Measurements from ENCODE around the gene SLC35E1.

The SLC35E1 gene

GRCh38 chr19:16586991-16587832 lies 15.0 kb upstream of the SLC35E1 start:
- no peak for TF ChIP-seq CTCF (IDR thresholded peaks at IDR 0.05; ENCODE audit: low read depth, low read length)
- H3K4me3 ChIP-seq (replicated peaks in 1 of 2; ENCODE audit: low read depth in 2 of 2, low read length in 2 of 2), result no peak overlapping the region
- peak in 1 of 2 donors; percentile 36 for DNase-seq (ENCODE audit: low read depth in 2 of 2)

GRCh38 chr19:16586477-16586871 lies 14.3 kb upstream of the SLC35E1 start:
- H3K4me3 ChIP-seq (replicated peaks in 1 of 2; ENCODE audit: low read depth in 2 of 2, low read length in 2 of 2), result no peak overlapping the region
- TF ChIP-seq CTCF (IDR thresholded peaks at IDR 0.05; ENCODE audit: low read depth, low read length), result no peak
- no peak for DNase-seq (ENCODE audit: low read depth in 2 of 2)

- TF ChIP-seq CTCF (IDR thresholded peaks at IDR 0.05; ENCODE audit: low read depth, low read length), result no peak
- DNase-seq (ENCODE audit: low read depth in 2 of 2), result no peak
- no peak overlapping the region for H3K4me3 ChIP-seq (replicated peaks in 1 of 2; ENCODE audit: low read depth in 2 of 2, low read length in 2 of 2)
Measured at GRCh38 chr19:16585808-16586476, 13.7 kb upstream of the SLC35E1 start.

- TF ChIP-seq CTCF (IDR thresholded peaks at IDR 0.05; ENCODE audit: low read depth, low read length), result no peak
- no peak for DNase-seq (ENCODE audit: low read depth in 2 of 2)
- H3K4me3 ChIP-seq (replicated peaks in 1 of 2; ENCODE audit: low read depth in 2 of 2, low read length in 2 of 2), result no peak overlapping the region
Measured at GRCh38 chr19:16585094-16585801, 13.0 kb upstream of the SLC35E1 start.

- no peak overlapping the region for H3K4me3 ChIP-seq (replicated peaks in 1 of 2; ENCODE audit: low read depth in 2 of 2, low read length in 2 of 2)
- TF ChIP-seq CTCF (IDR thresholded peaks at IDR 0.05; ENCODE audit: low read depth, low read length), result no peak
- peak; percentile 71 to 74 for DNase-seq (ENCODE audit: low read depth in 2 of 2)
Measured at GRCh38 chr19:16584248-16585093, 12.3 kb upstream of the SLC35E1 start.

Measured in cardiac fibroblast (primary cell).